Measurements from ENCODE around the gene DOK7.
A peak's percentile ranks its signal among the peaks of the same experiment; 100 is the strongest.

DOK7 gene, protein sequence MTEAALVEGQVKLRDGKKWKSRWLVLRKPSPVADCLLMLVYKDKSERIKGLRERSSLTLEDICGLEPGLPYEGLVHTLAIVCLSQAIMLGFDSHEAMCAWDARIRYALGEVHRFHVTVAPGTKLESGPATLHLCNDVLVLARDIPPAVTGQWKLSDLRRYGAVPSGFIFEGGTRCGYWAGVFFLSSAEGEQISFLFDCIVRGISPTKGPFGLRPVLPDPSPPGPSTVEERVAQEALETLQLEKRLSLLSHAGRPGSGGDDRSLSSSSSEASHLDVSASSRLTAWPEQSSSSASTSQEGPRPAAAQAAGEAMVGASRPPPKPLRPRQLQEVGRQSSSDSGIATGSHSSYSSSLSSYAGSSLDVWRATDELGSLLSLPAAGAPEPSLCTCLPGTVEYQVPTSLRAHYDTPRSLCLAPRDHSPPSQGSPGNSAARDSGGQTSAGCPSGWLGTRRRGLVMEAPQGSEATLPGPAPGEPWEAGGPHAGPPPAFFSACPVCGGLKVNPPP

GRCh38 chr4:3462790-3463415 is at the start of gene DOK7:
Gene DOK7, plus strand, starts transcription at chr4:3463306. Its CDS starts 70 bp downstream, at chr4:3463376.
- DNase-seq = no peak

DNA sequence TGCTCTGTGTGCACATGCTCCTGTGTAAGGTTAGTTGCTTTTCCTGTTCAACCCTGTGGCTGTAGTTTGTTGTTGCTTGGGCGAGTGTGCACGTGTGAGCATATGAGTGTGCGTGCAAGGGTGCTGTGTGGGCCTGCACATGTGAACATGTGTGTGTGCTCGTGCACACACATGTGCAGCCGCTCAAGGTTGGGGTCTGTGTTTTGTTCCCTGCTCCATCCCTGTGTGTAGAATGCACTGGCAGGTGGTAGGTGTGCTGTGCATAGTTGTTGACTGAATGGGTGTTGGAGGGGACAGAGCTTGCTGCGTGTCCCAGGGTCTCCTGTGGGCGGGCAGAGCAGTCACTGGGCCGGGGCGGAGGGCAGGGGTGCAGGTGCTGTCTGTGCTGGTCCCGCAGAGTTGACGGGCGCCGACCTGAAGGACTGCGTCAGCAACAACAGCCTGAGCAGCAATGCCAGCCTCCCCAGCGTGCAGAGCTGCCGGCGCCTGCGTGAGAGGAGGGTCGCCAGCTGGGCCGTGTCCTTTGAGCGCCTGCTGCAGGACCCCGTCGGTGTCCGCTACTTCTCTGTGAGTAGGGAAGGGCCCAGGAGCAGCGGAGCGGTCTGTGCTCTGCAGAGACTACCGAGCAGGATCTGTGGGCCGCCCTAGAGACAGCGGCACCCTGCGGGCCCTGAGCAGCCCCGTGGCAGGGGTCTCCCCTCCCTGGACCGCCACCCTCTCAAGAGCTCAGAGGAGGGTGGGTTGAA is 49.3 kb upstream of the DOK7 start:
- no peak for DNase-seq

GRCh38 chr4:3414421-3415279 is 48.5 kb upstream of the DOK7 start:
- peak; percentile 43 to 61 for DNase-seq

- no peak for DNase-seq
Observed at GRCh38 chr4:3415471-3416141, 47.5 kb upstream of the DOK7 start.

- DNase-seq = no peak
Observed at GRCh38 chr4:3416270-3416669, 46.8 kb upstream of the DOK7 start.

GRCh38 chr4:3416821-3417221 is 46.3 kb upstream of the DOK7 start:
- no peak for DNase-seq

- DNase-seq = no peak
Observed at GRCh38 chr4:3417448-3417847, 45.7 kb upstream of the DOK7 start.

- no peak for DNase-seq
Observed at GRCh38 chr4:3418029-3418762, 44.9 kb upstream of the DOK7 start.

- no peak for DNase-seq
Observed at GRCh38 chr4:3419836-3420605, 43.1 kb upstream of the DOK7 start.

DNA sequence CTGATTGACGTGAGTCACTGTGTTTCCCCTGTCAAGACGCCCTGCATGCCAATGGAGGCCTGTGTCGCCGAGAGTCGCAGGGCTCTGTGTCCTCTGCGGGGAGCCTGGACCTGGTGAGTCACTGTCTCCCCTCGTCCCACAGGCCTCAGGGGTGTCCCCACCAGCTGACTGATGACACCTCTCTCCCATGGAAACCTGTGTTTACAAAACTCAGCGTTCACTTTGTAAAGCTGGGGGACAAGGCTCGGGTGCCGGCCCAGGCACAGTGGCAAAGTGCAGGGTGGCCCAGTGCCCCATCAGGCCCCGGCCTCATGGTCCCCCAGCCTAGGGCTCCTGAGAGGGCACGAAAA is 42.5 kb upstream of the DOK7 start:
- no peak for DNase-seq

- no peak for DNase-seq
Observed at GRCh38 chr4:3420956-3421355, 42.1 kb upstream of the DOK7 start.

- DNase-seq = no peak
Observed at GRCh38 chr4:3421470-3421869, 41.6 kb upstream of the DOK7 start.

- no peak for DNase-seq
Observed at GRCh38 chr4:3422241-3422801, 40.8 kb upstream of the DOK7 start.

DNA sequence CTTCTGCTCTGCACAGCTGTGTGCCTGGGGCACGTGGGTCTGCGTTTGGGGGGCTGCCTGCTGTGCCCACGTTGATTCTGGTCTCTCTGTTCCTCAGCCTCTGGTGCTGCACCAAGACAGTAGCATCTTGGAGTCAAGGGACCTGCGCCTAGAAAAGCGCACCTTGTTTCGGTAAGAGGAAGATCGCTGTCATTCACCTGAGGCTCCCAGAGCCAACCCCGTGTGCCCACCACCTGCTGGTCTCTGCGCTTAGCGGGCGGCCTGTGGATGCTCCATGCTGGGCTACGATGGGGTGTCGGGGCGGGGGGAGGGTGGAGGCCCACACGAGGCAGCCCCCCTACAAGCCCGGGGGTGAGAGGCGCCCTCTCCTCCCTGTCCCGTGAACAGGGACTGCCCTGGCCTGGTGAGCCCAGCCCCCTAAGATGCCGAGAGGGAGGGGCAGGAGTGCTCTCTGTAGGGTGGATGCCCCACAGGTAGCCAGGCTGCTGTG is 40.3 kb upstream of the DOK7 start:
- DNase-seq = no peak

DNA sequence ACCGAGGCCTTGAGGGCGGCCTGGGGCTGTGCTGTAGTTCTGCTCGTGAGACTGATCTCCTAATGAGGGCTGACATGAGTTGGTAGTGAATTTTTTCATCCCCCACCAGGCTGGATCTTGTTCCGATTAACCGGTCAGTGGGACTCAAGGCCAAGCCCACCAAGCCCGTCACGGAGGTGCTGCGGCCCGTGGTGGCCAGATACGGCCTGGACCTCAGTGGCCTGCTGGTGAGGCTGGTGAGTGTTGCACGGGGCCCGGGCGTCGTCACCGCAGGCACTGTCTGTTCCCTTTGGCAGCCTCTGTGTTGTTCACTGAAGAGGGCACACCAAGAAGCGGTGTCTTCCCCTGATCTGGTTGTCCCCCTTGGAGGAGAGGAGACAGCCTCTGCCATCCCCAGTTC is 39.7 kb upstream of the DOK7 start:
- no peak for DNase-seq

GRCh38 chr4:3423952-3424351 is 39.2 kb upstream of the DOK7 start:
- DNase-seq = no peak

DNA sequence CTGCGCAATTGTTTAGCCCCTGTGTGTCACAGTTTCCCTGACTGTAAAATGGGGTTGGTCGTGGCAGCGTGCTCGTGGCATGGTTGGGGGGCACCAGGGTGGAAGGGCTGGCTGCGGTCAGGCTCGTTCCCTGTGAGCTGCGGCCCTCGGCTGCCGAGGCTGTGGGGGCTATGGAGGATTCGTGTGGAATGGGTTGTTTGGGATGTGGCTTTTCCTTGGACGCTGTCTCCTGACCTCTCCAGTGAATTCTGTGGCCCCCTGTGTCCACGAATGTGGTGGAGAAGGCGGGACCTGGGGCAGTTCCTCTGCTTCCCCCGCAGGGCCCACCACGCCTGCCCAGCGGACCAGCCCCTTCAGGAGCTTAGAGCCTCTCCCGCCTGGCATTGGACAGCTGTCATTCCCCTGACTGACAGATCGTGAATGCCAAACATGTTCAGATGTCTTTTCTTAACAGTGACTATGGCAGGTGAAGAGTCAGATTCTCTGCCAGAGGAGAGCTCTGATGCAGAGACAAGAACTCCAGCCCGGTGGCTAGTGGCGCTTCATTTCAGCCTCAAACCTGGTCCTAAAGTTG is 38.5 kb upstream of the DOK7 start:
- no peak for DNase-seq

DNA sequence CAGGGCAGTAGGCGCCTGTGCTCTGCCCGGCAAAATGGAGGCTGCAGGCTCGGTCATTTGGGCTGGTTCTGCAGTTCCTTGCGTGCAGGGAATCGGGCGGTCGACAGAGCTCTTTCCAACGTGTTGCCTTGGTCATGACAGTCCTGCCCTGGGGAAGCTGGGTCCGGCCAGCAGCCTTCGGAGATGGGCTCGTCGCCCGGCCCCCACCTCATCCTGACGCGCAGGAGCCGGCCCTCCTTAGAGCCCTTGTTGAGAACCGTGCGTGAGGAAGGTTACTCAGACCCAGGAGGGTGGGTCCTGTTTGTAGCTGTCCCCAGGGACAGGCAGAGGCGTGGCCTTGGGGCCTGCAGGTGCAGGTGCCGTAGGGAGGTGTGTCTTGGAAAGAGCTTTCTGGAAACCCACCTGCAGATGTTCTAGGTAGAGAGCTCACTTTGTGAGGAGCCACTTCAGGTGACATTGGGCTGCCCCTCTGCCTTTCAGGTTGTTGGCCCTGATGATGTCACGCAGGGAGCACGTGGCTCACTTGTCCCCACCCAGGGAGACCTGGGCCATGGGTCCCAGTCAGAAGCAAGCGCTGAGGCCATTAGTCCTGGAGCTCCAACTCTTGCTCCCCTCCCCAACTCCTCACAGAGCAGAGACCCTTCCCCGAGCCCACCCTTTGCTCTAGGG is 36.5 kb upstream of the DOK7 start:
- no peak for DNase-seq

GRCh38 chr4:3427134-3427476 is 36.0 kb upstream of the DOK7 start:
- no peak for DNase-seq

Measured in Kasumi-1 (cell line).